ENCODE data around the gene HP. TPM values are rescaled to one million over a fixed set of nuclear protein-coding genes. Genes with fewer than 3 reads are reported as not detected.

Gene HP
- total and polyA plus RNA-seq, 10 of the 15 experiments (the other 5 are each of a cell fraction or from before 2014, with no cell fraction given), result 10.8 TPM; not detected in 9

DNA sequence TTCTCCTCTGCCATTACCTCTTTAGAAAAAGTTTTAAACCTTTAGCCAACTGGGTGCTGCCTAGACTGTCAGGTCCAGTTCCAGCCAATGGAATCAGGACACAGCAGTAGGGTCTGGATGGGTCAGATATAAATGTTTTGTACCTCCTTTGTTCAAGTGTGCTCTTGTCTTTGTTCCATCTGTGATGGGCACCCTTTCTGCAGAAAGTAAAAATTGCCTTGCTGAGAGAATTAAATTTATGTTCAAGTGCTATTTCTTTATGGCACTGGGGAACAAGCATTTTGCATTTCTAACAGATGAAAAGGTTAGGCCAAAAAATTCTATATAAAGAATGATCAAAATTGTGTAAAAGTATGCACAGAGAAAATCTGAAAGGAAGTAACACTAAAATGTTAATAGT is 5.2 kb upstream of the HP start:
- Histone ChIP-seq H3K4me2 (ENCODE audit: control insufficient read depth, insufficient read depth) (no peak overlapping the region), H3K27me3 (replicated peaks in 1 of 2; ENCODE audit: control insufficient read depth in 2 of 2, insufficient read depth in 2 of 2, low read length in 1 of 2) (no peaks in the 10 kb centered on the region), H4K20me1 (ENCODE audit: control insufficient read depth, insufficient read depth) (no peaks in the 10 kb centered on the region), H3K9me3 (replicated peaks; ENCODE audit: control insufficient read depth, insufficient read depth, low read length) (peaks cover 3% of the 10 kb centered on the region; the same call in 1 of the 3 replicates), H3K79me2 (ENCODE audit: control insufficient read depth, insufficient read depth, low read length) (no peaks in the 10 kb centered on the region), H3K27ac (ENCODE audit: control insufficient read depth, insufficient read depth) (no peak overlapping the region), H2AFZ (ENCODE audit: control insufficient read depth, low read depth, low read length) (no peak overlapping the region), H3K4me3 (no peak overlapping the region), H3K9ac (ENCODE audit: control insufficient read depth, insufficient read depth, low read length) (no peak overlapping the region), H3K4me1 (ENCODE audit: control insufficient read depth, insufficient read depth, low read length) (no peaks in the 10 kb centered on the region), H3K36me3 (ENCODE audit: control insufficient read depth in 2 of 2, insufficient read depth in 2 of 2, low read length in 1 of 2) (no peaks in the 10 kb centered on the region)
- BruUV-seq (replicated peaks), result no TSS peak
- TF ChIP-seq CBFB (IDR thresholded peaks at IDR 0.05; ENCODE audit: low read depth) (no peak), ZNF622 (IDR thresholded peaks at IDR 0.05) (no peak), BHLHE40 (IDR thresholded peaks at IDR 0.05; ENCODE audit: borderline replicate concordance in 1 of 2, low read depth in 2 of 2, low read length in 1 of 2) (no peak), KLF5 (IDR thresholded peaks at IDR 0.05; ENCODE audit: partially characterized antibody) (no peak), IRF4 (IDR thresholded peaks at IDR 0.05; ENCODE audit: low read depth, low read length) (no peak), BMI1 (IDR thresholded peaks at IDR 0.05; ENCODE audit: borderline replicate concordance) (no peak)
- FAIRE-seq, result no peak
- in situ Hi-C loops (cut with MboI) (no loop called here), intact Hi-C loops (cut with micrococcal nuclease; ENCODE audit: unreplicated experiment) (no loop called here)
- POLR2A ChIA-PET, result no interaction called here
- RAD21 ChIA-PET (ENCODE audit: unreplicated experiment), result no interaction called here
- DNase-seq (ENCODE audit: low read depth, low spot score), result no peak
- no peak for ATAC-seq
- CTCF ChIA-PET, result no interaction called here
- SMC1A ChIA-PET (ENCODE audit: uncharacterized antibody, unreplicated experiment), result no interaction called here

DNA sequence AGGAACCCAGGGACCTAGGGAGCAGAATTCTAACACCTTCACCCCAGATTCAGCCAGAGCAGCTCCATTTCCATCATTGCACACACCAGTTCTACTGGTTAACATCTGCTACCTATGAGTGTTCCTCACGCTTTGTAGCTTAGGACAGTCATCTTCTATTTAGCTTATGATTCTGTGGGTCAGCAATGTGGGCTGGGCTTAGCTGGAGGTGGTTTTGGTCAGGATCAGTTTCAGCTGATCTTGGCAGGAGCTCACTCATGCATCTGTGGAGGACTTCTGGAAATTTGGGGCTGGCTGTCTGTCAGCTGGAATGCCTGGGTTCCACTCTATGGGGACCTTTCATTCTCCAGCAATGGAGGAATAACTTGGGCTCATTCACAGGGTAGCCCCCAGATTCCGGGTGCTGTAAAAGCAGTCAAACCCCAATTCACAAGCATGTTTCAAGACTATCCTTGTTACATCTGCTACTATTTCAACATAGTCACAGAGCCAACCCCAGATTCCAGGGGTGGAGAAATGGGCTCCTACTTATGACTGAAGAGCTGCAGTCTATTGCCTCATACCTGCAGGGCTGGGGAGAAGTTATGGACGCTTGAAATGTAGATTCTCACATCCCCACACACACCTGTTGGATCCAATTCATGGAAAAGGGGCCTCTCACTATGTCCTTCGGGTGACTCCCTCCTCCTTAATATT is 3.4 kb upstream of the HP start:
- no peak for ATAC-seq
- no peak for FAIRE-seq
- 43% methylated on average over 4 of the region's 4 CpGs for WGBS (ENCODE audit: insufficient coverage, insufficient replicate concordance, low lambda C conversion rate, missing lambda C conversion rate)

More for the DNA sequence above, 3.4 kb upstream of the HP start:
- ChIA-PET SMC1A (ENCODE audit: uncharacterized antibody, unreplicated experiment) (interaction anchor here (0.6 kb wide), 1 partner anchor 15 kb away, joined by 3 read pairs; no protein-coding TSS in a partner anchor), CTCF (no interaction called here), POLR2A (no interaction called here), RAD21 (ENCODE audit: unreplicated experiment) (interaction anchor here (0.6 kb wide), 1 partner anchor 110 kb away, joined by 4 read pairs; no protein-coding TSS in a partner anchor)
- Histone ChIP-seq H3K4me1 (ENCODE audit: control insufficient read depth, insufficient read depth, low read length) (no peaks in the 10 kb centered on the region), H3K36me3 (ENCODE audit: control insufficient read depth in 2 of 2, insufficient read depth in 2 of 2, low read length in 1 of 2) (no peaks in the 10 kb centered on the region), H3K9ac (ENCODE audit: control insufficient read depth, insufficient read depth, low read length) (no peak overlapping the region), H3K4me2 (ENCODE audit: control insufficient read depth, insufficient read depth) (no peak overlapping the region), H4K20me1 (ENCODE audit: control insufficient read depth, insufficient read depth) (no peaks in the 10 kb centered on the region), H3K27me3 (replicated peaks in 1 of 2; ENCODE audit: control insufficient read depth in 2 of 2, insufficient read depth in 2 of 2, low read length in 1 of 2) (no peaks in the 10 kb centered on the region), H3K9me3 (replicated peaks; ENCODE audit: control insufficient read depth, insufficient read depth, low read length) (peaks cover 3% of the 10 kb centered on the region; the same call in 1 of the 3 replicates), H3K79me2 (ENCODE audit: control insufficient read depth, insufficient read depth, low read length) (no peaks in the 10 kb centered on the region), H3K4me3 (no peak overlapping the region), H3K27ac (ENCODE audit: control insufficient read depth, insufficient read depth) (no peak overlapping the region), H2AFZ (ENCODE audit: control insufficient read depth, low read depth, low read length) (no peak overlapping the region)
- DNase-seq (ENCODE audit: low read depth, low spot score), result no peak
- TF ChIP-seq BRCA1 (IDR thresholded peaks at IDR 0.05; ENCODE audit: low read depth, low read length) (no peak), SMAD5 (IDR thresholded peaks at IDR 0.05; ENCODE audit: low read depth) (no peak), MYB (IDR thresholded peaks at IDR 0.05; ENCODE audit: borderline replicate concordance, low read depth, low read length) (no peak), SIN3A (IDR thresholded peaks at IDR 0.05; ENCODE audit: low read depth, low read length) (no peak), SREBF2 (IDR thresholded peaks at IDR 0.05; ENCODE audit: low read length) (no peak), NFXL1 (IDR thresholded peaks at IDR 0.05; ENCODE audit: borderline replicate concordance) (no peak), HDAC2 (IDR thresholded peaks at IDR 0.05) (no peak), ZNF622 (IDR thresholded peaks at IDR 0.05) (no peak), KDM1A (IDR thresholded peaks at IDR 0.05; ENCODE audit: borderline replicate concordance) (no peak), ZNF207 (IDR thresholded peaks at IDR 0.05; ENCODE audit: borderline replicate concordance) (no peak)
- TF ChIP-seq, protein P1, sequence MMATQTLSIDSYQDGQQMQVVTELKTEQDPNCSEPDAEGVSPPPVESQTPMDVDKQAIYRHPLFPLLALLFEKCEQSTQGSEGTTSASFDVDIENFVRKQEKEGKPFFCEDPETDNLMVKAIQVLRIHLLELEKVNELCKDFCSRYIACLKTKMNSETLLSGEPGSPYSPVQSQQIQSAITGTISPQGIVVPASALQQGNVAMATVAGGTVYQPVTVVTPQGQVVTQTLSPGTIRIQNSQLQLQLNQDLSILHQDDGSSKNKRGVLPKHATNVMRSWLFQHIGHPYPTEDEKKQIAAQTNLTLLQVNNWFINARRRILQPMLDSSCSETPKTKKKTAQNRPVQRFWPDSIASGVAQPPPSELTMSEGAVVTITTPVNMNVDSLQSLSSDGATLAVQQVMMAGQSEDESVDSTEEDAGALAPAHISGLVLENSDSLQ (IDR thresholded peaks at IDR 0.05), result no peak
- in situ Hi-C loops (cut with MboI) (no loop called here), intact Hi-C loops (cut with micrococcal nuclease; ENCODE audit: unreplicated experiment) (no loop called here)
- no TSS peak for BruUV-seq (replicated peaks)

Measured in GM12878 (cell line).